GM18519 (cell line): ENCODE measurements around the gene CDHR2.

ENCODE experiments used
- ATAC-seq: cut with Tn5 transposase; IDR thresholded peaks from one replicate; pipeline ENCODE4 v1.9.1; 2021; ENCODE audit warnings: mild to moderate bottlenecking, moderate library complexity; ENCODE audit not compliant: unreplicated experiment, low FRiP score

Gene CDHR2

DNA sequence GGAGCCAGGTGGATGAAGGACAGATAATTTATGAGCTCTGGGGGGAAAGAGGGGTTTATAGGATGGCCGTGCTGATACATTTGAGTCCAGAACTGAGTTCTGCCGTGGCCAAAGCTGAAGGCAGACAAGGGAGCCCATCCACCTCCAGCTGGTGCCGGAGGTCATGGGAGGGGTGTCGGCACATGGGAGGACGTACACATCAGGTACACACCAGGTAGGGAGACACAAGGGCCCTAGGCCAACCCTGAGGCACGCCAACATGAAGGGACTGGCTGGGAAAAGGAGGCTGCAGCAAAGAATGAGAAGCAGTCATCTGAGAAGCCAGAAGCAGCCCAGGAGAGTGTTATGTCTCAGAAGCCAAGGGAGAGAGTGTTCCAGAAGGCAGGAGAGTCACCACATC lies 62.9 kb downstream of the CDHR2 start:
- ATAC-seq: no peak

DNA sequence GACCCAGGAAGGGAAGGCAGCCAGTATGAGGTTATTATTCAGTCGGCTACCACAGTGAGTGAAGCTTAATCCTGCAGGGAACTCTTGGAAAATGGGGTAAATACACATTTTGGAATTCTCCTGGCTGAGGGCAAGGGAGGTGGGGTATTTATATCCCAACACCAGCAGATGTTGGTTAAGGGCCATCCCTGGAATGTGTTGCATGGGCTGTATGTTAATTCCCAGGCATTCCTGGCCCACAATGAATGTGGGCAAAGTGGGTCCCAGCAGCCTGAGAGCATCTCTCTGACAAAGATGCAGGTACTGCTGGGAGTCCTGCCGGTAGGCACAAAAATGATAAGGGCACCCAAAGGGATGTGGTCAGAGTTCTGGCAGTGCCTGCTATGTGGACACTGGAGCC lies 63.7 kb downstream of the CDHR2 start:
- ATAC-seq: no peak

DNA sequence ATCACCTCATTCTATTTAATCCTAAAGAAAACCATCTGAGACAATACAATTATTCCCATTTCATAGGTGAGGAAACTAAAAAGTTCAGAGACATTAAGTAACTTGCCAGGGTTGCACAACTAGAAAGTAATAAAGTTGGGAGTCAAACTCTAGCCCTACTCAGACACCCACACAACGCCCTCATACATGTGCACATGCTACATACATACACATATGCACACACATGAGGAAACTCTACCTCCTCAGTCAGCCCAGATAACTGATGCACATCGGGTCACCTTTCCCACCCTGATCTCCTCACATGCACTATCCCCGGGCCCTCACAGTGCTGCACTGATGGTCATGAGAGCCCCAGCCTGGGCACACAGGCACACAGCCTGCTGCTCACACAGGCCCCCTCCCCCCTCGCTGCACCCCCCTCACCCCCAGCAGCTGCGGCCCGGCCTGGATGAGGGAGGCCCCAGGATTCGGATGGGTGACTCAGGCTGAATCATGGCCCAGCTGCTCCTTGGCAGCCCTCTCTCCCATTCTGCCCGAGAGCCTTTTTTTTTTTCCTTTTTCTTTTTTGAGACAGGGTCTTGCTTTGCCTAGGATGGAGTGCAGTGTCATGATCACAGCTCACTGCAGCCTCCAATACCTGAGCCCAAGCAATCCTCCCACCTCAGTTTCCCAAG lies 65.8 kb downstream of the CDHR2 start:
- ATAC-seq: no peak

DNA sequence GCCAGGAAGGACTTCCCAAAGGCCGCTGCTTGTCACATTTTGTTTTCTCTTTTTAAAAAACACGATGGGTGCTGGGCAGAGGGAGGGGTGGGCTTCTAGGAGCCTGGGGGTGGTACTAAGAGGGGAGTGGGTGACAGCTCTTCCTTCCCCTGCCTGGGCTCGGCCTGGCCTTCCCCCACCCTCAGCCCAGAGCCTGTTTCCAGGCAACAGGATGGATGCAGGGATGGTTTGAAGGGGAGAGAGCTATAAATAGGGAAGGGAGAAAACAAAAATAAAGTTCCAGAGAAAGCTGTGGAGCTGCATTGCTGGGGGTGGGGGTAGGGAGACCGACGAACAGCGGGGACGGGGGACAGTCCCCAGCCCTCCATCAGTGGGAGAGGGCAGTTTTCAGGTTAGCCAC lies 67.4 kb downstream of the CDHR2 start:
- no peak for ATAC-seq

DNA sequence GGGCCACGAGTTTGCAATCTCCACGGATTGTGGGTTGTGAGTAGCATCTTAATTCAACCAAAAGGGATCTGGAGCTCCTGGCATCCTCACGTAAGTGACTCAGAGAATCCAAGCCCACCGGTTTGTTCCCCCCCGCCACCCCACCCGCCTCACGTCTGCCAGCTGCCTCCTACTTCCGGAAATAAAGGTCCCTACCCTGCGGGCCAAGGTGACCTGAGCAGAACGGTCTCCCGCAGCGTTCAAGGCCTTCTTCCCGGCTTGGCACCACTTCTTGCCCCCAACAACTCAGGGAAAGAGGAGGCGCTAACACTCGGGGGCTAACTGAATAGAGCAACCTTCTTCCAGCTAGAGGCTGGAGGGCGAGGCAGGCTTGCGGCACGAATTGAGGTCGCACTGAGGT lies 69.6 kb downstream of the CDHR2 start:
- ATAC-seq: no peak

DNA sequence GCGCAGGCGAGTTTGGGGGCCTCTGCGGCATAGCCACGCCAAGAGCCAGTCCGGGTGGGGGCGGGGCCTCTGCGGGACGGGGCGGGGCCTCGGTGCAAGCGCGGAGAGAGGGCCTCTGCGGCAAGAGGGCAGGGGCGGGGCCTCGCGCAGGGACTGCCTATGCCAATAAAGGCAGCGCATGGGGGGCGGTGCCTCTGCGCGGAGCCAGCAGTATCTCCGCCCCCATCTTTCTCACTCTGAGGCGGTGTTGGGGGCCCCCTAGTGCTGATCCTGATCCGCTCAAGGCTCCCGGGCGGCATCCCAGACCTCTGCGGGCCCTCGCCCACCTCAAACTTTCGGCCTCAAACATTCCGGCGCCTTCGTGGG lies 70.0 kb downstream of the CDHR2 start:
- ATAC-seq: peak; percentile 61

DNA sequence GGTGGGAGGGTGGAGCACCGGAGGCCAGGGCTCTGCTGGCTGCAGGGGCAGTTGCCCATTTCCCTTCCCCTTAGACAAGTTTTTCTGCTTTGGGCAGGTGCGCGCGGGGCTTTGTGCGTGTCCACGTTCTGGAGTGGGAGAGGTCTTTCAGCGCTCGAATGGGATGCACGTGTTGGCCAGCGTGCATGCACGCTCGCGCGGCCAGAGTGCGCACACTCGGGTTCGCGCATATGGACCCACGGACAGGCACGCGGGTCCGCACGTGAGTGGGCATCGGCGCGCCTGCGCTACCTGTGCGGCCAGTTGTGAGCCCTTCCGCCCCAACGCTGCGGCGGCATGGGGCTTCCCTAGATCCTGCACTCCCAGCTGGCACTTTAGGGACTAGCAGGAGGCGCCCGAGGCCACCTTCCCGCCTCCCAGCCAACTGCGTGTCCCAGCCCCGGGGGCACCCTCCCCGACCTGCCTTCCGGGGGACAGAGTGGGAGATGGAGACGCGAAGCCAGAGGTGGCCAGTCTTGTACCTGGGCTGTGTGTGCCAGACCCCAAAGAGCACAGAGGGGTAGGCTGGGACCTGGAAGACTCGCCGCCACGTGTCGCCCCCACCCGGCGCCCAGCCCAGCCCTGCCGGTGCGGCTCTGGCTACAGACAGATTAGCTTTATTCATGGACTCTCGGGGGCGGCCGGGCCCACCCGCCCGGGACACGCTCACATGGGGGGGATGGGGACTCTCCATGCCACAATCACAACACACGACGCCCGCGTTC lies 70.6 kb downstream of the CDHR2 start:
- no peak for ATAC-seq

DNA sequence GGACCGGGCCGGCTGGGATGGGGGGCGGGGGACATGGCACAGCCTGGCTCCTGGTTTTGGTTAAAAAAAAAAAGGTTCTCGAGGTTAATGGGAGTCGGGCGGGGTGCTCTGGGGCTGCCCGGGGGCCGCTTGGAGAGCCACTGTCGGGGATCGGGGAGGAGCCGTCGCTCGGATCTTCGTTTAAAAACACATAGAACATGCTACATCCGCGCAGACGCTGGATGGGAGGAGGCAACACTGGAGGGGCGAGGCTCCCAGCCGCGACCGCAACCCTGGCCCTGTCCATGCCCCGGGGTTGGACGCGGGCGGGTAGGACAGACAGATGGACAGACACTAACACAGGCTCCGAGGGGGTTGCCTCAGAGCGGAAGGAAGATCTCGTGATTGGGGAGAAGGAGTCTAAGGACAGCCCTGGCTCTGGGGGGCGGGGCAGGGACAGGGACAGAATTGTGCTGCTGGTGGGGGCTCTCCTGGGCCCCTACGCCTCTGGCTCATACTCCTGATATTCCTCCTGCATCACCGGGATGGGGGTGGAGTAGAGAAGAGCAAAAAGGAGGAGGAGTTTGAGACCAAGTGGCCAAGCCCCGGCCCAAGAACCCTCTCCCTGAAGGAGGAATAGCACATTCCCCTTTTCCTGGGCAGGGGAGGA lies 71.3 kb downstream of the CDHR2 start:
- ATAC-seq: no peak

DNA sequence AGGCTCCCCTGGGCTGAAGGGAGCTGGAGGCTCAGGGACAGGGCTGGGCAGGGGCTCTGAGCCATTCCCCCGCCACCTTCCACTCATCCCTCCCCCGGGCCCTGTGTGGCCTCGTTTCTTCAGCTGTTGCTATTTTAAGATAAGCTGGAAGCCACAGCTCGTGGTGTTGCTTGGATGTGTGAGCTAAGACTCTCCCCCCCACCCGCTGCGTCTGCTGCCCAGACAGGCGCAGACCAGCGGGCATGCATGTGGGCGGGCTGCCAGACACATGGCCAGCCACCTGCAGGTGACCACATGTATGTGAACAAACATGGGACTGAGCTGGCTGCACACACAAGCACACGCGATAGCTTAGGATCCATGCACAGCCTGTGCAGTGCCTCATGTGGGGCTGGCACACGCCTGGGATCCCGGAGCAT lies 72.5 kb downstream of the CDHR2 start:
- no peak for ATAC-seq

DNA sequence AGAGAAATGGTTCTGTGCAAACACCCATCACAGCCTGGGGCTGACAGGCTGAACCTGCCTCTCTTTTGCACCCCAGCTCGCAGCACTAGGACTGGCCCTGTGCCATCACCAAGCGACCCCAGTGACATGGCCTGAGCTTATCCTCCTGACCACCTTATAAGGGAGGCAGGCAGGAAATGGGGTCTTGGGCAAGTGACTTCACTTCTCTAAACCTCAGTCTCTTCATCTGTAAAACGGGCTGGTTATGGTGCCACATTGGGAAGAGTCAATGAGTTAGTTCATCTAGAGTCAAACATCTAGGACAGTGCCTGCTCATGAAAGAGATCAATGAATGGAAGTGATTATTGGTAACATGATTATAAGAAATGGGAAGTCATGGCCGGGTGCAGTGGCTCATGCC lies 75.0 kb downstream of the CDHR2 start:
- no peak for ATAC-seq

DNA sequence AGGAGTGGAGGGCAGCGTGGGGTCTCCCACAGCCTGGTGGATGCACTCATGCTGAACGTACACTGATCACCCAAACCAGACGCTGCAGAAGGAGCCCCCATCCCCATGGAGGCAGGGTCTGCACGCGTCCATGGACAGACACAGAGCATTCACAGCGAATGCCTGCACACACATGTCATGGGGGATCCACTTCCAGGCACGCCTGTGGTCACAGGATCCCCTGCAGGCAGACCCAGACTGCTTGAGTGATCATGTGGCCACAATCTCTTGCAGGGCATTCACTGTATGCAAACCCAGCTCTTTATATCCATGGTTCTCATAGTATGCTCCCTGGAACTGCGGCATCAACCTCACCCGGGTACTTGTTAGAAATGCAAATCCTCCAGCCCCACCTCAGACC lies 75.8 kb downstream of the CDHR2 start:
- ATAC-seq: no peak

DNA sequence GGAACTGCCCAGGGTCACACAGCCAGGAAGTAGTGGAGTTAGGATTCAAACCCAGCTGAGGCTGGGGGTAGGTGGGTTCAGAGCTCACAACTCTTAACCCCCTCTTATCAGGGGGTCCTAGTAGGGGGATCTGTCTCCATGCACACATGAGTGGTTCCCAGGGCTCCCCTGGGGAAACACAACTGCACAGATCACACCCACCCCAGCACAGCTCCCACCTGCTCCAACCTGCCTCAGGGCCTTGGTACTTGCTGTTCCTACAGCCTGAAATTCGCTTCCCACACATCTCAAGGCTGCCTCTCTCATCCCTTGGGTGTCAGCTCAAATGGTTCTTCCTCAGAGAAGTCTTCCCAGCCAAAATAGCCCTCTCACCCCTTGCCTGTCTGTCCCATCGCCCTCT lies 76.4 kb downstream of the CDHR2 start:
- ATAC-seq: no peak

DNA sequence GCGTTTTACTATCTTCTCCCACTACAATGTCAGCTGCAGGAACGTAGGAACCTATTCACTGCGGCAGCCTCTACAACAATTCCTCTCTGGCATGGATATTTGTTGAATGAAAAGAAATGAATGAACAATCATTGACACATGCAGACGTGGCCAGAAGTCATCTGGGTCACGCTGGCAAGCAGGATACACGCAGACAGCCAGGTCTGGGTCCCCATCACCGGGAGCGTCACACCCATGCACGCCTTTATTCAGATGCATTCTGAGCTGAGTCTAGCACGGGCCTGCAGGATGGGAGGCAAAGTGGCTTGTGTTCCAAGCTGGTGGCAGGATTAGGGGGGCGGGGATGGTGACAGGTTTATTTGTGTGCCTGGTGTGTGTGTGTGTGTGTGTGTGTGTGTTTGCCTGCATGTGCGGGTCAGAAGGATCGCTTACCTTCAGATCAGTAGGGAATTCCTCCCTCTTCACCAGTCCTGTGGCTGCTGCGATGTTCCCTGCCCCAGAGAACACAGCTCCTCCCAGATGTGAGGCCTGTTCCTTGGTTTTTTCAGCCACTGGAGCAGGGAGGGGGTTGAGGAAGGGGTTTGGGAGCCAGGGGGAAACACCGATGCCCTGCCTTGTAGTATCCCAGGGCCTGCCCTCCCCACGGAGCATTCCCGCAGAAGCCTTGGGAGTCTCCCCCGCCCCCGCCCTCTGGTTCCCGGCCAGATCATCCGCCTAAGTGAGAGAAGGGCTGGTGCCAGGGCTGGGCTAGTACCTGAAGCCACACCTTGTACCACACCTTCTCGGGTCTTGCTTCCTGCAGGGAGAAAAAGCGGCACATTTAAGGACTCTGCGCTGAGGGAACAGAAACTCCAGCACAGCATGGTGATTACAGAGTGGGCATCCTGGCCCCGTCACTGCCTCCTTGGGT lies 77.1 kb downstream of the CDHR2 start:
- no peak for ATAC-seq

DNA sequence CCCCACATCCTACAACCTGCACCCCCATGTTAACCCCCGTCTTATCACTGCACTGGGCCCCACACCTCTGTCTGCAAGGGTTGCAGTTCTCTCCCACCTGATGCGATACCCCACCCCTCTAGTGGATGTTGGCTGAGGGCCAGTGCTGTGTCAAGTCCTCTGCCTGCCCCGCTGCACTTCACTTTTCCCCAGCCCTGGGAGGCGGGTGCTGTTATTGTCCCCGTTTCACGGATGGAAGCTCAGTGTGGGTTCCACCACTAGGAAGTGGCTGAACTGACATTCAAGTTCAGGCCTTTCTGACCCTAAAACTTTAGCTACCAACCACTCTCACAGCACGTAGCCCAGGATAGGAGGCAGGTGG lies 77.7 kb downstream of the CDHR2 start:
- ATAC-seq: no peak

DNA sequence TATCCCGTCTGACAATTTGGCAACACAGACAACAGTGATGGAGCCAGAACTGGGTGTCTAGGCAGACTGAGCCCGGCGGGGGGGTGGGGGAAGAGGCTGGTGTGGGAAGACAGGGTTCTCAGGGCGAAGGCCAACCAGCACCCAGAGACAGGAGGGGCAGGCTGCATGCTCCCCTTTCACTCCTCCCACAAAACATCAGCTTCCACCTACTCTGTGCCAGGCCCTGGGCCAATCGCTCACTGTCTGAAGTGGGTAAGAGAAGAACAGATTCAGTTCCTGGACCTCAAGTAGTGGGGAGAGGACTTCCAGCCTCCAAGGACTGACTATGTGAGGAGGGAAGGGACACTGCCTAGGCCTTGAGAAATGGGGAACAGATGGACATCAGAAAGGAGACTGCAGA lies 78.4 kb downstream of the CDHR2 start:
- no peak for ATAC-seq

DNA sequence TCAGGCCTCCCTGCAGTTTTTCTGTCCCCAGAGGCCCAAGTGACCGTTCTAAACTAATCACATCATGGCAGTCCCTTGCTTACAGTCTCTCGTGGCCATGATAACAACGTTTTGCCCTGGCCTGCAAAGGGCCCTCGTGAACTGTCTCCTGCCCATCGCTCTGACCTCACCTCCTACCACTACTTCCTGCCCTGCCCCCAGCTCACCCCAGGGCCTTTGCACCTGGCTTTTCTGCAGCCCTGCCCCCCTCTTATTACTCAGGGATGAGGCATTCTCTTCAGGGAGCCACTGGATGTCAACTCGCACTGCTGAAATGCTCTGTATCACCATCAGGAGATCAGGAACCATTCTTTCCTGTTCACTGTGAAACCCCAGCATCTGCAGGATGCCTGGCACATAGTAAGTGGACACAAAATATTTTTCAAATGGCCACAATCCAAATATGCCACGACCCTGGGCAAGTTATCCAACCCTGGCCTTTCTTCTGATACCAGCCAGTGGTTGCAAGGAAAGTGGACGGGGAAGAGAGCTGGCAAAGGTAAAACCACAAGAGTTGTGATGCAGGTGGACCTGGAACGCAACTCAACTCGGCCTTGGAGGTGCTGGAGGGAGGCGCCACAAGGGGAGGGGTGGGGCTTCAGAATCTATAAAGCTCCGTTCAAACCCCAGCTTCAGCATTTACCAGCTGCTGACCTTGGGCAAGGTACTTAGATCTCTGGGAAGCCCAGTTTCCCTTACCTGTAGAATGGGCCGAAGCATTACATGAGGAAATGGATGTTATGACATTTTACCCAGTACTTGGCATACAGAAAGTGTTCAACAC lies 79.5 kb downstream of the CDHR2 start:
- ATAC-seq: no peak

DNA sequence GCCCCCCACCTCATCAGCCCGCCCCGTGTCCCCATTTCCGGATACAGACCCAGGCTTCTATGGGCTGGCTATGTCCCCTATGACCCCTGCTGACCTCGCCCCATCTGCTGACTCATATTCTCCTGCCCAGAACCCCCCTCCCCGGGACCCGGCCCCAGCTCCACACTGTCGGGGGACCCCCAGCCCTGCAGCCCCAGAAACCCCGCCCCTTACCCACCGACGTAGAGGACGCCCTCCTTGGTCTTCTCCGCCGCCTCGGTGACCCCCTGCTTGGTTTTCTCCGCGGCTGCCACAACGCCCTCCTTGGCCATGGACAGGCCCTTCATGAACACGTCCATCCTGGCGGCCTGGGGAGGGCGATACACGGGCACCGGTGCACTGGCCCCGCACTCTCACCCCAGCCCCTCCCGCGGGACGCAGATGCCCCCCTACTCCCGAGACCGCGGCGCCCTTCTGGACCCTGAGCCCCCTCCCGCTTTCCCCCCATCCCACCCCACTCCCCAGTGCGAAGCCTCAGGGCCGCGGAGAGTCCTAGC lies 80.2 kb downstream of the CDHR2 start:
- no peak for ATAC-seq

DNA sequence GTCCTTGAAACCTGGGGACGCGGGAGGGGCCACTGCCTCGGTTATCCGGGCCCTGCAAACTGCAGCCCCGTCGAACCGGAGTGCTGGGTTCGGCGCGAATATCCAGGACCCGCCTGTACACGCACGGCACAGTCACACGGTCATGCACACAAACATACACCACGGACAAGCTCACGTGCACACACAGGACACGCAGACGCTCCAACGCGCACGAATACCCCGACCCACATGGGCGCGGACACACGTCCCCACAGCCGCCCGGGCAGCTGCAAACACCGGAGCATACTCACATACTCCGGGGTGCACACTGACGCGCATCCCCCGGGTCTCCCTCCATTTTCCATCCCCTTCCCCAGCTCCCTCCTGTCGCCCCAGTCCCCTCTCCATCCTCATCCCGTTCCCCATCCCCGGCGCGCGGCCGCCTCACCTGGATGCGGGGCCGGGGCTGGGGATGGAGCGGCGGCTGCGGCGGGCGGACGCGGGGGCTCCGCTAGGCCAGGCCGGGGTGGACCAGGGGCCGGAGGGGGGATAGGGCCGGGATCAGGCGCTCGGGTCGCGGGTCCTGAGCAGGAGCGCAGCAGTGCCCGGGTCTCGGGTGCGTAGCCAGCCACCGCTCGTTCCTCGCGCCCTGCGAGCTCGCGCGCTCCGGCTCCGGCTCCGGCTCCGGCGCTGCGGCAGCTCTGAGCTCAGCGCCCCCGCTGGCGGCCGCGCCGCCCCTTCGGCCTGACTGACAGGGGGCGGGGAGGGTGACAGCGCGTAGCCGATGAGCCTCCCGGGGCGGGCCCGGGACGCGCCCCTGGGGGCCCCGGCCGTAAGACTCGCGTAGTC lies 80.9 kb downstream of the CDHR2 start, which contains the start of the genes EIF4E1B and SNCB:
Gene EIF4E1B (plus strand): TSS at position 823 of the 828 bp plus-strand sequence. CDS start 12,113 bp downstream, outside the sequence.
Gene SNCB (minus strand): TSS at position 682 of the 828 bp plus-strand sequence. CDS start 880 bp downstream, outside the sequence.
- no peak for ATAC-seq
